ENCODE results near the gene SUCLG2. TPM values are rescaled to one million over a fixed set of nuclear protein-coding genes. Genes with fewer than 3 reads are reported as not detected.

The SUCLG2 gene
- total RNA-seq, 2 donors from 2014 or later: 25.5 to 36.6 TPM

- Histone ChIP-seq H3K36me3 (peaks cover 12% of the 10 kb centered on the region), H3K27ac (no peak overlapping the region), H3K9me3 (no peaks in the 10 kb centered on the region)
These were observed 44.7 kb downstream of the SUCLG2 start for GRCh38 chr3:67609709-67610108.

GRCh38 chr3:67608034-67608433 lies 46.4 kb downstream of the SUCLG2 start:
- Histone ChIP-seq H3K27me3 (replicated peaks; ENCODE audit: insufficient read depth) (no peaks in the 10 kb centered on the region), H3K27ac (no peak overlapping the region), H3K9me3 (no peaks in the 10 kb centered on the region), H3K4me3 (no peak overlapping the region), H3K36me3 (peaks cover 12% of the 10 kb centered on the region), H3K4me1 (ENCODE audit: control insufficient read depth in 1 of 2, low read depth in 2 of 2) (peaks cover 5 to 9% of the 10 kb centered on the region in 2 donors)
- ATAC-seq (ENCODE audit: insufficient number of reproducible peaks, low FRiP score, low read depth) (no peak), DNase-seq (ENCODE audit: low spot score) (no peak)
- TF ChIP-seq CTCF (IDR thresholded peaks at IDR 0.05): no peak

More at GRCh38 chr3:67609709-67610108, 44.7 kb downstream of the SUCLG2 start:
- DNase-seq (ENCODE audit: low spot score): no peak
- no peak overlapping the region for H3K4me3 ChIP-seq
- ATAC-seq (ENCODE audit: insufficient number of reproducible peaks, low FRiP score, low read depth): no peak
- TF ChIP-seq CTCF (IDR thresholded peaks at IDR 0.05): no peak
- H3K27me3 ChIP-seq (replicated peaks; ENCODE audit: insufficient read depth): no peaks in the 10 kb centered on the region
- H3K4me1 ChIP-seq (ENCODE audit: control insufficient read depth in 1 of 2, low read depth in 2 of 2): peaks cover 0 to 9% of the 10 kb centered on the region in 2 donors

- TF ChIP-seq CTCF (IDR thresholded peaks at IDR 0.05): peak; percentile 33
- Histone ChIP-seq H3K4me1 (ENCODE audit: control insufficient read depth in 1 of 2, low read depth in 2 of 2) (peaks cover 12 to 20% of the 10 kb centered on the region in 2 donors), H3K36me3 (peaks cover 12% of the 10 kb centered on the region), H3K27ac (peak overlapping the region in 1 of 2 donors; percentile 42), H3K27me3 (replicated peaks; ENCODE audit: insufficient read depth) (no peaks in the 10 kb centered on the region), H3K4me3 (no peak overlapping the region), H3K9me3 (no peaks in the 10 kb centered on the region)
- ATAC-seq (ENCODE audit: insufficient number of reproducible peaks, low FRiP score, low read depth): no peak
- DNase-seq (ENCODE audit: low spot score): no peak
These were observed 49.0 kb downstream of the SUCLG2 start for GRCh38 chr3:67605377-67605776.

- Histone ChIP-seq H3K4me1 (ENCODE audit: control insufficient read depth in 1 of 2, low read depth in 2 of 2) (peaks cover 12 to 28% of the 10 kb centered on the region in 2 donors), H3K27ac (no peak overlapping the region), H3K9me3 (no peaks in the 10 kb centered on the region), H3K36me3 (no peaks in the 10 kb centered on the region), H3K27me3 (replicated peaks; ENCODE audit: insufficient read depth) (no peaks in the 10 kb centered on the region), H3K4me3 (no peak overlapping the region)
- DNase-seq (ENCODE audit: low spot score): no peak
- no peak for ATAC-seq (ENCODE audit: insufficient number of reproducible peaks, low FRiP score, low read depth)
- no peak for TF ChIP-seq CTCF (IDR thresholded peaks at IDR 0.05)
These were observed 51.6 kb downstream of the SUCLG2 start for GRCh38 chr3:67602816-67603215.

DNA sequence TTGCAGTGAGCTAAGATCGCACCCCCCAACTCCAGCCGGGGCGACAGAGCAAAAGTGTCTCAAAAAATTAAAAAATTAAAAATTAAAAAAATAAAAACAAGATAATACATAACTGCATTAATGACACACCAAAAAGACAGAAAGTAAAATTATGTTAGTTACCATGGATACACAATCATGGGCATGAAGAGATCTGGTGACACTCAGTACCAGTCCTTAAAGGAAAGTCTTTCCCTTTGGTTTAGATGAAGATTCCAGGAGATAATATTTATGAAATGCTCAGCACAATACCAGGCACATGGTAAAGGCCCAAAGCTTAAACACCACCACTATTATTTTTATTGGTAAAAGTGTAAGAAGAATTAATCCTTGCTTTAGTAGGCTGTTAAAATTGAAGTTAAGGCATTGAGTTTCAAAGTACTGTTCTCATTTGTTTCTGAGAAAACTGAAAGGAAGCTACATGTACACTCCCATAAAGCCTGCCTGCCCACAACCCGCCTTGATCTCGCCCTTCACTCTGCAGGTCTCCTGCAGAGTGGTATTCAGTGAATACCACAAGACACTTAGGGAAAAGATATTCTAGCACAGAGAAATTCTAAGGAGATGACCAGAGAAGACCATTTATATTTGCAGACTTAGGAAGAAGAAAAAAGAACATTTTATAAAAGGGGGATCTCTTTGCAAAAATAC lies 52.3 kb downstream of the SUCLG2 start:
- Histone ChIP-seq H3K36me3 (no peaks in the 10 kb centered on the region), H3K27me3 (replicated peaks; ENCODE audit: insufficient read depth) (no peaks in the 10 kb centered on the region), H3K4me3 (no peak overlapping the region), H3K9me3 (no peaks in the 10 kb centered on the region), H3K4me1 (ENCODE audit: control insufficient read depth in 1 of 2, low read depth in 2 of 2) (peaks cover 12 to 28% of the 10 kb centered on the region in 2 donors), H3K27ac (no peak overlapping the region)
- DNase-seq (ENCODE audit: low spot score) (no peak), ATAC-seq (ENCODE audit: insufficient number of reproducible peaks, low FRiP score, low read depth) (no peak)
- TF ChIP-seq CTCF (IDR thresholded peaks at IDR 0.05): no peak

Data from thoracic aorta (tissue), 2 donors.